ENCODE data around the gene SEC14L2.

DNA sequence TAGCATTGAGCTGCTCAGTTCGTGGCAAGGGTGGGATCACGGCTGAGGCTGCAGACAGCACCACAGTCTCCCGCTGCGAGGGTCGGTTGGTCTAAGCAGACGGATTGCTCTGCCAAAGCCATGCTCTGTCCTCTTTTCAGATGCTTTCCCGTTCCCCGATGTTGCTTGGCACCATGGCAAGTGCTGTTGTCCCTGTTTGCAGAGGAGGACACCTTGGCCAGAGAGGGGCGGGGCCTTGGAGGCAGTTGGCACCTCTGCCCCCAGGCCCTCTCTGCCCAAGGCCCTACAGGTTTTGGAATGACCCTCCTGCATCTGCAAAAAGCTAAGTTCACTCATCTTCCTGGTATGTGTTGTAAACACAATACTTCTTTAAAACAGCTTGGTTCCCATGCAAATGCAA, 28.4 kb upstream of the SEC14L2 start:
- TF ChIP-seq EZH2 (IDR thresholded peaks at IDR 0.05): no peak
- no peak for TF ChIP-seq FOXP2 (optimal IDR thresholded peaks at IDR 0.05; ENCODE audit: control extremely low read depth, extremely low read length, insufficient read depth)
- no peak for TF ChIP-seq POLR2AphosphoS5 (IDR thresholded peaks at IDR 0.05; ENCODE audit: borderline replicate concordance, low read depth, low read length)

Data from SK-N-MC (cell line).